Measurements from ENCODE around the gene DEAF1.

DEAF1 gene

DNA sequence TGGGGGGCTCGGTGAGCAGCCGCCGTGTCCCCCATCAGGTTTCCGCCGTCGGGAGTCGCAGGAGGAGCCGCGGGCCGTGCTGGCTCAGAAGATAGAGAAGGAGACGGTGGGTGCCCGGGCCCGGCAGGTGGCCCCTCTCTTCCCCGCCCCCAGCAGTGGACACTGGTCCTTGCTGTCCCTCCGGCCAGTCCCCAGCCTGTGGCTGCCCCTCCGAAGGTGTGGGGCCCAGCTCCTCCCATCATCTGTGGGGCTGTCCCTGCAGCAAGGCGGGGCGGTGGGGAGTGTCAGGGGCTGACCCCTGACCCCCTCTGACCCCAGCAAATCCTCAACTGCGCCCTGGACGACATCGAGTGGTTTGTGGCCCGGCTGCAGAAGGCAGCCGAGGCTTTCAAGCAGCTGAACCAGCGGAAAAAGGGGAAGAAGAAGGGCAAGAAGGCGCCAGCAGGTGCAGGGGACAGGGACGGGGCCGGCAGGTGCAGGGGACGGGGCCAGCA is 26.3 kb upstream of the DEAF1 start:
- DNase-seq (ENCODE audit: low read depth): no peak

DNA sequence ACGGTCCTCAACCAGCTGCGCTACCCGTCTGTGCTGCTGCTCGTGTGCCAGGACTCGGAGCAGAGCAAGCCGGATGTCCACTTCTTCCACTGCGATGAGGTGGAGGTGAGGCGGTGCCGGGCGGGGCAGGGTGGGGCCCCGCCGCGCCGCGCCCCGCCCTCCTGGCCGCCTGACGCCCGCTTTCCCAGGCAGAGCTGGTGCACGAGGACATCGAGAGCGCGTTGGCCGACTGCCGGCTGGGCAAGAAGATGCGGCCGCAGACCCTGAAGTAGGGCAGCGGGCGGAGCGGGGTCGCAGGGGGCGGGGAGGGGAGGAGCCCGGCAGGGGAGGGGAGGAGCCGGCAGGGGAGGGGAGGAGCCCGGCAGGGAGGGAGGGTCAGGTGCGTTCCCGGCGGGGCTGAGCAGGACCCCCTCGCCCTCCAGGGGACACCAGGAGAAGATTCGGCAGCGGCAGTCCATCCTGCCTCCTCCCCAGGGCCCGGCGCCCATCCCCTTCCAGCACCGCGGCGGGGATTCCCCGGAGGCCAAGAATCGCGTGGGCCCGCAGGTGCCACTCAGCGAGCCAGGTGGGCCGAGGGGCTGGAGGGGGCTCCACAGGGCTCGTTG is 25.7 kb upstream of the DEAF1 start:
- no peak for DNase-seq (ENCODE audit: low read depth)

- DNase-seq (ENCODE audit: low read depth): no peak
These were observed 25.1 kb upstream of the DEAF1 start for GRCh38 chr11:720017-720641.

- no peak for DNase-seq (ENCODE audit: low read depth)
These were observed 24.4 kb upstream of the DEAF1 start for GRCh38 chr11:719214-720016.

- no peak for DNase-seq (ENCODE audit: low read depth)
These were observed 19.4 kb upstream of the DEAF1 start for GRCh38 chr11:714436-714835.

DNA sequence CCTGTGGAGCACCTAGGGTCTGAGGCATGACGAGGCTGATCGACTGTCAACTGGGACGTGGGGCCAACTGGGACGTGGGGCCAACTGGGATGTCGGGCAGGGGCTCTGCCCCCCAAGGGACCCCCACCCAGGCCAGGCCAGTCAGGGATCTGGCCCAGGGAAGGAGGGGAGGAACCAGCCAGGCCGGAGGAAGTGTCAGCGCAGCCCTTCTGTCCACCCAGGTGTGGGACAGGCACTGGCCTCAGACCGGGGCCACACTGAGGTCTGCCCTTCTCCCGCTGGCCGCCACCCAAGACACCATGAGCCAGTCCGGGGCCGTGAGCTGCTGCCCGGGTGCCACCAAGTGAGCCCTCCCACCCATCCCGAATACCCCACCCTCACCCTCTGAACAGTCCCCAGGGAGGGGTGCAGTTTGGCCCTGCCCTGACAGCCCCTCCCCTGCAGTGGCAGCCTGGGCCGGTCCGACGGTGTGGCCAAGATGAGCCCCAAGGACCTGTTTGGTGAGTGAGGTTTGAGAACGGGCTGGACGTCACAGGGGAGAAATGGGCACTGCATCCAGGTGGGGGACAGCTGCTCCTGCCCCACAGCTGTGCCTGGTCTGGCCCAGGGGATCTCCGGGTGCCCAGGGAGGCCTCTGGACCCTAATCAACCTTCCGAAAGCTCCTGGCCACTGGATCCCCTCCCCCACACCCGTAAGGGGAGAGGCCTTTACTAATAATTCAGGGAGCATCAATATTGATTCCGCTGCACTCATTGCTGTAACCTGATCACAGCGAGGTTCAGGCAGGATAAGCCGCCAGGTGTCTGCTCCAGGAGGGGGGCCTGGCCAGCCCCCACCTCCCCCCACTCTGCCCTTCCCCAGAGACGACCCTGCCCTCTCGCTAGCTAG is 14.3 kb upstream of the DEAF1 start:
- DNase-seq (ENCODE audit: low read depth): no peak

DNA sequence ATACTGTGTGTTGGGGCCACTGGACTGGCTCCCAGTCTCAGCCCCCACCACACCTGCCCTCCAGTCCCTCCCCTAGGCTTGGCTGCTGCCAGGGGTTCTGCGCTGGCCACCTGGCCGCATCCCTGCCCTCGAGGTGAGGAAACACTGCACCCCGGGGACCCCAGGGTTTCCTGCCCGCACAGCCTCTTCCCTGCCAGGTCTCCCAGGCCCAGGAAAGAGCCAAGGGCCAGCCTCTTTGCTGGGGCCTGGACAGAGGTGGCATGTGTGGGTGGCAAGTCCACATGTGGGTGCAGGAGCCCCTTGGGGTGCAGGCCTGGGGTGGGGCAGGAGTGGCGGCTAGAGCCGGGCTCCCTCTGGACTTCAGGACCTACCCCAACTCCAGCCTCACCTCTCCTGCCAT is 13.5 kb upstream of the DEAF1 start:
- no peak for DNase-seq (ENCODE audit: low read depth)

DNA sequence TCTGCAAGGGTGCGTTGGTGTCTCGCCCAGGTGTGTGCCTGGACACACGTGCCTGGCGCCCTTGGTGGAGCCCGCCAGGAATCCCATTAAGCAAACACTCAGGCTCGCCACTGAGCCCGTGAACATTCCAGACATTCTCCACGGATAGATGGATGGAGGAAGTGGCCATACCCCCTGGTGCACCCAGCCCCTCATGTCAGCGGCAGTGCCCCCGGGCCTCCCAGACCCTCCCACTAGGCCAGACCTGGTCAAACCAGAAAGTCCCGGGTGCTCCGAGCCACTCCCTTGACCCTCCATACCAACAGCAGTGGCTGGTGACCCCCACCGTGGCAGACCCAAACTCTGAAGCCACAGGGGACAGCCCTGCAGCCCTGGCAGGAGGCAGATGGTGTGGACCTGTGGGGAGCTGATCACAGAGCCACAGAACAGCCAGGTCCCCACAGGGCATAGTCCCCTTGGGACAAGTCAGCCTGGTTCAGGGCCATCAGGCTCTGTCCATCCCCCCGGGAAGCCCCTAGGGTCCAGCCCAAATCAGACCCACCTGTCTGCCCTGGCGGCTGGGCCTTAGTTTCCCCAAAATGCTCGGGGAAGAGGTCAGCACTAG is 12.9 kb upstream of the DEAF1 start:
- DNase-seq (ENCODE audit: low read depth): no peak

- no peak for DNase-seq (ENCODE audit: low read depth)
These were observed 12.2 kb upstream of the DEAF1 start for GRCh38 chr11:706957-707816.

- DNase-seq (ENCODE audit: low read depth): no peak
These were observed 11.5 kb upstream of the DEAF1 start for GRCh38 chr11:706439-706956.

- no peak for DNase-seq (ENCODE audit: low read depth)
These were observed 10.8 kb upstream of the DEAF1 start, which contains the start of gene EPS8L2 for GRCh38 chr11:705646-706438. Gene EPS8L2, plus strand, starts transcription at chr11:706231. Its CDS starts 3,177 bp downstream, at chr11:709408.

GRCh38 chr11:704781-705645 is 10.0 kb upstream of the DEAF1 start:
- no peak for DNase-seq (ENCODE audit: low read depth)

DNA sequence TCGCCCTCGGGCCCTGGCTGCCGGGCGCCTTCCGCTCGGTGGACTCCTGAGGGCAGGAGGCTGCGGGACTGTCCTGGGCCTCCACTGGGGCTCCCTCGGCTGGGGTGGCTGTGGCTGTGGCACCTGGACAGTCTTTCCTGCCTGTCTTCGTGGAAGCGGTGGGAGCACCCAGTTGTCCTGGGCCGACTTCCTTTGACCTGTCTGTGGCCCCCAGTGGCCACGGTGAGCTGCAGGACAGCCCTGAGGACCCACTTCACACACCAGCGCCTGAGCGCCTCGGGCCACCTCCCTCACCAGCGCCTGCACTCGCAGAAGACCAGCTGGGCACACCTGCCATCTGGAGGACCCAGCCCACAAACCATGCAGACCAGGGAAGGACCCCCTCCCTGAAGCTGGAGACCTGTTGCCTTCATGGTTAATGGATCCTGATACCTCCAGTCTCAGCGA is 9.2 kb upstream of the DEAF1 start:
- no peak for DNase-seq (ENCODE audit: low read depth)

DNA sequence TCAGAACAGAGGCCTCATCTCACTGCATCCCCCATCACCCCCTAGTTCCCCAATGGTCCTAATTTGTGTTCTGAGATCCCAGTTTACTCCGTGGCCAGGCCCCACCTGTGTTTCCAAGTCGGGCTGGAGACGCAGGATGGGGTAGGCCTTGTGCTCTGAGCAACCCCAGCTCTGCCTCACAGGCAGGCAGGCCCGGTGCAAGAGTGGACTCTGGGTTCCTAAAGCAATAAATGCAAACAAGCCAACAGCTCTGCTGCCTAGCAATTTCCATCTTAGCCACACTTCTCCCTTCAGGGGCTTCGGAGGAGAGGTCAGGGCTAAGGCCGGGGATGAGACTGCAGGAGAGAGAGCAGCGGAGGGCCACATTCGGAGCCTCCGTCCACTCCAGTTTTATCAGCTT is 8.5 kb upstream of the DEAF1 start:
- DNase-seq (ENCODE audit: low read depth): no peak

DNA sequence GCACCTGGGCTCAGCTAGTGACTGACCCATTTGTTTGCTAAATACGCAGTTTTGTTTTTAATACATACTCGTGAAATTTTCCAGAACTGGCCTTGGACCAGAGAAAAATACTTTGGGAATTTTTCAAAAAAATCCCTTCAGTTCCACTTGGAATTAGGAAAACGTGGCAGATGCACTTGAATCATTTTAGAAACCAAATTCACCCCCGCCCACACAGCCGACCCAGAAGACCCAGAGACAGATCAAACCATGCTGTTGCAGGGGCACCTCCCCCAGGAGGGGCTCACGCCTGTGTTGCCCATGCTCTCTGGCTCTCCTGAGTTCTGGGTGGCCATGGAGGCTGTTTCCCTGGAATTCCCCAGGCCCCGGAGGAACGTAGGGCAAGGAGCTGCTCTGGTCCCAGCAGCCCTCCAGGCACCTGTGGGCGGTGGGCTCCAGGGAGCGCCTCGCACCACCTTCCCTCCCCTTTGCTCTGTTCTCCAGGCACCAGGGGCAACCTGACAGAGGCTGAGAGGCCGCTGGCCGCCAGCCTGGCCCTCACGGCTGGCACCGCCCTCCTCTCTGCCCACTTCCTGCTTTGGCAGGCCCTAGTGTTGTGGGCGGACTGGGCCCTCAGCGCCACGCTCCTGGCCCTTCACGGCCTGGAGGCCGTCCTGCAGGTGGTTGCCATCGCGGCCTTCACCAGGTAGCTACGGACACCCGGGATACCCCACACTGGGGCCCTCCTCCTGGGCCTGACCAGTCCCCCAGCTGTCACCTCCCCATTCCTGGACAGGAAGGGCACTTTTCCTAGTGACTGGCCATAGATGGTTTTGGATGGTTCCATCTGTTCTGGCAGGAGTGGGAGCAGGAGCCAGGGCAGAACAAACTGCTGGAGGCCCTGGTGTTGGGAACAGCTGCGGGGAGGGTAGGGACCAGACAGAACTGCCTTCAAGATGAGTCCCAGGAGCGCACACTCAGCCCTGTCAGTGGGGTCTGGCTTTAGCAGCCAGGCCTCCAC is 7.7 kb upstream of the DEAF1 start:
- no peak for DNase-seq (ENCODE audit: low read depth)

DNA sequence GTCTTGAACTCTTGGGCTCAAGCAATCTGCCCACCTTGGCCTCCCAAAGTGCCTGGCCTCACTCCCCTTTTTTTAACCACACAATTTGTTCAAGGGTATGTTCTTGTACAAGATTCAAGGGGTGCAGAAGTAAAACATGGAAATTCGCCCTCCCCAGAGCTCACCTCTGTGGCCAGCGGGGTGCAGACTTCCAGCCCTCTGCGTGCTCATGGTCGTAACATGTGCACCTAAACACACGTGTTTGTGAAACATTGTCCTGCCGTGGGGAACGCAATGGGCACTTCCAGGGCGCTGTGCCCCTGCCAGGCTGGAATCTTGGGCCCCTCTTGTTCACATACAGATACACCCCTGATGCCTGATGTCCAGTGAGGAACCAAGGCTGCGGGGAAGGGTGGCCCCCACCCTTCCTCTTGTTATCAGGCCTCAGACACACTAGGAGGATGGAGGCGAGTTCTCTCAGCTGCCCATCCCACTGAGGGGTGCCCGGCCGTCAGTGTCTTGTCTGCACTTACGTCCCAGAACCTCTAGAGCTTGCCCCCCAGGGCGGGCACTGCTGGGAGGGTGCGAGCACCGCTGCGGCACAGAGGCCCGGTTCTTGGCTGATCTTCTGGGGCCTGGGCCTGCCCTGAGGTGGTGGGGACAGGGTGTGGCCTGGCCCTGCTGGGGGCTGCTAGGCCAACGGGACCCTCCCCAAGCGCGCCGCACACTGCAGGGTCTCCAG is 6.9 kb upstream of the DEAF1 start:
- DNase-seq (ENCODE audit: low read depth): no peak

GRCh38 chr11:699753-700152 is 4.7 kb upstream of the DEAF1 start:
- no peak for DNase-seq (ENCODE audit: low read depth)

Measured in stimulated activated CD8-positive, alpha-beta memory T cell treated with anti-CD3 and anti-CD28 coated beads, Interleukin-4, amount 100 ng/mL, for 24 hours (primary cell).